Mesendoderm (in vitro differentiated cells): ENCODE measurements around the gene PLAC9.

Source experiments
- DNase-seq: peaks from one replicate; pipeline ENCODE4 v3.0.0; 2013
- H2AK5ac ChIP-seq: 2 replicates; pipeline ENCODE4 v1.6.1; 2013; ENCODE audit warnings: low read length, inconsistent platforms
- H2BK120ac ChIP-seq: 2 replicates; pipeline ENCODE4 v1.6.1; 2013; ENCODE audit warnings: low read depth, mild to moderate bottlenecking, low read length, moderate library complexity, mixed read lengths
- H2BK15ac ChIP-seq: replicated peaks from 2 replicates; pipeline ENCODE4 v1.6.1; 2013; ENCODE audit warnings: low read depth, mild to moderate bottlenecking, moderate library complexity
- H2BK5ac ChIP-seq: 2 replicates; pipeline ENCODE4 v1.6.1; 2013; ENCODE audit warnings: low read length, inconsistent platforms
- H3K18ac ChIP-seq: 2 replicates; pipeline ENCODE4 v1.6.1; 2013; ENCODE audit warnings: mild to moderate bottlenecking, low read length, mixed read lengths
- H3K23ac ChIP-seq: one replicate; pipeline ENCODE4 v1.6.1; 2013; ENCODE audit warnings: low read length
- H3K27ac ChIP-seq: 2 replicates; pipeline ENCODE4 v1.5.1; 2013; ENCODE audit warnings: low read depth, mild to moderate bottlenecking, inconsistent platforms, low read length, moderate library complexity
- H3K27me3 ChIP-seq: 2 replicates; pipeline ENCODE4 v1.6.1; 2013; ENCODE audit warnings: low read length, control low read depth, mild to moderate bottlenecking, inconsistent platforms; ENCODE audit not compliant: insufficient read depth, poor library complexity
- H3K36me3 ChIP-seq: 2 replicates; pipeline ENCODE4 v1.6.1; 2013; ENCODE audit warnings: low read length, inconsistent platforms; ENCODE audit not compliant: control insufficient read depth, insufficient read depth
- H3K4ac ChIP-seq: one replicate; pipeline ENCODE4 v1.6.1; 2013; ENCODE audit warnings: low read depth, mild to moderate bottlenecking, low read length, moderate library complexity
- H3K4me1 ChIP-seq: 2 replicates; pipeline ENCODE4 v1.6.1; 2013; ENCODE audit warnings: low read depth, low read length, inconsistent platforms; ENCODE audit not compliant: control insufficient read depth
- H3K4me2 ChIP-seq: 2 replicates; pipeline ENCODE4 v1.6.1; 2013; ENCODE audit warnings: low read length
- H3K4me3 ChIP-seq: 2 replicates; pipeline ENCODE4 v1.5.1; 2013; ENCODE audit warnings: mild to moderate bottlenecking, low read length
- H3K56ac ChIP-seq: one replicate; pipeline ENCODE4 v1.6.1; 2013; ENCODE audit warnings: low read length
- H3K79me1 ChIP-seq: 2 replicates; pipeline ENCODE4 v1.6.1; 2013; ENCODE audit warnings: low read length, inconsistent platforms
- H3K79me2 ChIP-seq: 2 replicates; pipeline ENCODE4 v1.6.1; 2013; ENCODE audit warnings: mild to moderate bottlenecking, low read length; ENCODE audit not compliant: control insufficient read depth, insufficient read depth
- H3K9ac ChIP-seq: 2 replicates; pipeline ENCODE4 v1.6.1; 2013; ENCODE audit warnings: low read length, inconsistent platforms
- H4K5ac ChIP-seq: one replicate; pipeline ENCODE4 v1.6.1; 2013; ENCODE audit warnings: low read length
- H4K8ac ChIP-seq: one replicate; pipeline ENCODE4 v1.6.1; 2013; ENCODE audit warnings: low read depth, mild to moderate bottlenecking, control low read depth, low read length, moderate library complexity
- WGBS: extraction: QIAGEN DNeasy Blood & Tissue Kit; methylation state at CpG from one replicate; pipeline ENCODE4 v1.1.7; 2013; ENCODE audit warnings: low lambda C conversion rate, missing lambda C conversion rate; ENCODE audit not compliant: insufficient coverage; ENCODE audit errors: extremely low coverage; 5-methylcytosine and 5-hydroxymethylcytosine counted together

PLAC9 gene

DNA sequence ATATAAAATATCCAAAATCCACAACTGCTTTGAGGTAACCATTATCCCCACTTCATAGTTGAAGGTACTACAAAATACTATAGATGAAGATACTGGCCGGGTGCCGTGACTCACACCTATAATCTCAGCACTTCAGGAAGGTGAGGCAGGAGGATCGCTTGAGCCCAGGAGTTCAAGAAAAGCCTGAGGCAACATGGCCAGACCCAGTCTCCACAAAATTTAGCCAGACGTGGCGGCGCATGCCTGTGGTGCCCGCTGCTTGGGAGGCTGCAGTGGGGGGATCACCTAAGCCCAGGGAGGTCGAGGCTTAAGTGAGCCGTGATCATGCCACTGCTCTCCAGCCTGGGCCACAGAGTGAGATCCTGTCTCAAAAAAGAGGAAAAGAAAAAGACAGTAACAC lies 32.4 kb upstream of the PLAC9 start:
- Histone ChIP-seq H3K4ac (no peak overlapping the region), H3K36me3 (no peaks in the 10 kb centered on the region), H3K4me1 (no peaks in the 10 kb centered on the region), H3K9ac (no peak overlapping the region), H3K4me2 (no peak overlapping the region), H3K27ac (no peak overlapping the region), H3K79me1 (no peaks in the 10 kb centered on the region), H4K8ac (no peak overlapping the region), H2AK5ac (no peak overlapping the region), H3K4me3 (no peak overlapping the region), H3K56ac (no peak overlapping the region), H3K23ac (no peak overlapping the region), H2BK120ac (no peak overlapping the region), H3K79me2 (no peaks in the 10 kb centered on the region), H2BK15ac (no peak overlapping the region), H3K18ac (no peak overlapping the region), H4K5ac (no peak overlapping the region), H2BK5ac (no peak overlapping the region), H3K27me3 (no peaks in the 10 kb centered on the region)
- WGBS: no CpG with 5 or more reads among the region's 9 CpGs
- DNase-seq: no peak

DNA sequence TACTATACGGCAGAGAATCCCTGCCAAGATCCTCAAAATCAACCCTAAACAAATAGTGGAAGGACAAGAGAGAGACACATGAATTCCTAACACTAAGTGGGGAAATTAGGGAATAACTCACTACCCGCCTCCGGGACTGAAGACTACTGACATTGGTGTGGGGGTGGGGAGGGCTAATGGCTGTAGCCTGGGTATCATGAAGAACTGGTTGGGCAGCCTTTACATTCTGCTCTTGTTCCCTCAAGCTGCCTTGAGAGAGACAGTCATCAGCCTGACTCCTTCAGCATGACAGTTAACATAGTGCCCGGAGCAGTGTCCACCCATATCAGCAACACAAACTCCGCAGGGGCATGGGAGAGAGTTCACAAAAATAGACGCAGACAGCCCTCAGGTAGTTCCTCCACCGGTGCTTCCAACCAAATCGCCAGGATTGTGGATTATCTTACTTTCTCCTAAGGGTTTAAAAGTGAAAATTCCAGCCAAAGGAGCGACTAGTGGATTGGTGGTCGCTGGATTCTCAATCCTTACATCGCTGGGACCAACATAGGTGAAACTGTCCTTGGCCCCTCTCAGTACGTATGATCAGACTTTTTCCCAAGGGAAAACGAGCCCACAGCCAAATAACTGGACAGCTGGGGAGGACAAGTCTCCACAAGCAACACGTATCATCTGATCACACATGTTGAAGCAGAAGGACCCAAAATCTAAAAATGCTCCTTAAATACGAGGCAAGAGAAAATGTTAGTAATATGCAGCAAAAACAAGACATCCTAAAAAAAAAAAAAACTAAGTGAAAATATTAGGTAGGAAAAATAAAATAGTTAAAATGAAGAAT lies 31.5 kb upstream of the PLAC9 start:
- DNase-seq: peak; percentile 37
- H3K79me1 ChIP-seq: no peaks in the 10 kb centered on the region
- no peak overlapping the region for H3K4me2 ChIP-seq
- no peak overlapping the region for H3K18ac ChIP-seq
- H3K4ac ChIP-seq: no peak overlapping the region
- no peaks in the 10 kb centered on the region for H3K4me1 ChIP-seq
- no peaks in the 10 kb centered on the region for H3K27me3 ChIP-seq
- no peak overlapping the region for H2AK5ac ChIP-seq
- H3K79me2 ChIP-seq: no peaks in the 10 kb centered on the region
- H3K23ac ChIP-seq: no peak overlapping the region
- H2BK120ac ChIP-seq: no peak overlapping the region
- H3K56ac ChIP-seq: no peak overlapping the region
- H4K8ac ChIP-seq: no peak overlapping the region
- no CpG with 5 or more reads among the region's 15 CpGs for WGBS
- no peaks in the 10 kb centered on the region for H3K36me3 ChIP-seq
- no peak overlapping the region for H4K5ac ChIP-seq
- H3K4me3 ChIP-seq: no peak overlapping the region
- H2BK15ac ChIP-seq: no peak overlapping the region
- no peak overlapping the region for H3K27ac ChIP-seq
- no peak overlapping the region for H2BK5ac ChIP-seq
- no peak overlapping the region for H3K9ac ChIP-seq

DNA sequence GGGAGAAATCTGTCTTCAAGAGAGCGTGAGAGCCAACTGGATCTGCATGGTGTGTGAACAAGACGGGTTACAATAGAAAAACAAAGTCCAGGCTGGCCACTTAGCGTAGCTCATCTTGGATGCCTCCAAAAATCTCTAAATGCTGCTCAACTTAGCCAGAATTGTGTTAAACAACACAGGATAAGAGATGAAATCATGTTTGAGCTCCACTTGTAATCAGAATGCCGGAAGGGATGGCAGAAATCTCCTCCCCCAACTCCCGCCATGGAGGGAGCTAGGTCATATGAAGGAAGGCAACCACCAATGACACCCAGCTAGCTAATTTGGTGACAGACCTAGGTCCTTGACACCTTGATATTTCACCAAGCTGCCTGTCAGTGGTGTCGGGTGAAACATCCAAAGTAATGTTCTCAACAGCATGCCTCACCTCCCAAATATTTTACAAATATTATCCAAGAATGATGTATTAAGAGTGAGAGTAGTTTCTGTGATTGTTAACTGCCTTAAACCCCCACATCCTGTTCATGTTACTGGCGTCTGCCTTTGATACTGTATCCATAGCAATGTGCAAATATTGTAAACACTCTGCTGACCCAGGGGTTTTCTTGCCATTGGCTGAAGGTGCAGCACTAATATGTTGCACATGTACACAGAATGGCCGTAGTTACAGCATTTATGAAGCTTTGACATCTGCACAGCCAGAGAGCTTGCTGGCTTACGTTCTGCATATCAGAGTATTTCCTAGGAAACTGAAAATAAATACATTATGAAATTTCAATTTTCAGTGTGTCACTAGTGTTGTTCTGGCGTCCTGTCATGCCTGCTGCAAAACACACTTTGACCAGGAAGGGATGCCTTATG lies 28.2 kb upstream of the PLAC9 start:
- Histone ChIP-seq H3K56ac (no peak overlapping the region), H3K4me2 (no peak overlapping the region), H2AK5ac (no peak overlapping the region), H3K27me3 (no peaks in the 10 kb centered on the region), H3K4ac (no peak overlapping the region), H3K4me1 (no peaks in the 10 kb centered on the region), H3K79me1 (no peaks in the 10 kb centered on the region), H3K4me3 (no peak overlapping the region), H3K23ac (no peak overlapping the region), H3K36me3 (no peaks in the 10 kb centered on the region), H2BK15ac (no peak overlapping the region), H2BK120ac (no peak overlapping the region), H2BK5ac (no peak overlapping the region), H4K5ac (no peak overlapping the region), H3K18ac (no peak overlapping the region), H3K79me2 (no peaks in the 10 kb centered on the region), H4K8ac (no peak overlapping the region), H3K27ac (no peak overlapping the region), H3K9ac (no peak overlapping the region)
- WGBS: no CpG with 5 or more reads among the region's 10 CpGs
- peak; percentile 25 for DNase-seq

DNA sequence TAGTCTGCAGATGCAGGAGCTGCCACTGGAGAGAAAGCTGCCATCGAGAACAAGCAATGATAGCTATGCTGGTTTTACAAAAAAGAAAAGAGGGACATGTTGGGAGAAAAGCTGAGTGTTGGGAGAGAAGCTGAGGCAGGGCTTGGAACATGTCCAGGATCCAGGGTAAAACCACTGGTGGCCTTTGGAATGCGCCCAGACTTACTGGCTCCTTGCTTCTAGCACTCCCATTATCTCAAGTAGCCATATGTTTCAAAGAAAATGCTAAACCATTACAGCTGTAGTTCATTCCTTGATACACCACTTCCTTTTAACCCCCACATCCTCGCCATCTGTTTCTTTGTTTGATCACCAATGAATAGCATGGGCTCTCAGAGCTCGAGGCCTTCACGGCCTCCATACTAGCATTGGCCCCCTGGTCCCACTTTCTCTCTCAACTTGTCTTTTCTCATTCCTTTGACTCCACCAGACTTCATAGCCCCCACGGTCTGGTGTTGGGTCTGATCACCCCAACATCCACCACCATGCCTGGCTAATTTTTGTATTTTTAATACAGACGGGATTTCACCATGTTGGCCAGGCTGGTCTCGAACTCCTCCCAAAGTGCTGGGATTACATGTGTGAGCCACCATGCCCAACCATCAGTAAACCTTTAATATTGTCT lies 23.8 kb upstream of the PLAC9 start:
- Histone ChIP-seq H2BK5ac (no peak overlapping the region), H4K5ac (no peak overlapping the region), H3K4me1 (no peaks in the 10 kb centered on the region), H3K18ac (no peak overlapping the region), H2BK15ac (no peak overlapping the region), H3K27ac (no peak overlapping the region), H3K79me1 (no peaks in the 10 kb centered on the region), H2AK5ac (no peak overlapping the region), H3K4me2 (no peak overlapping the region), H3K4ac (no peak overlapping the region), H3K23ac (no peak overlapping the region), H3K27me3 (no peaks in the 10 kb centered on the region), H3K4me3 (no peak overlapping the region), H4K8ac (no peak overlapping the region), H2BK120ac (no peak overlapping the region), H3K9ac (no peak overlapping the region), H3K36me3 (no peaks in the 10 kb centered on the region), H3K56ac (no peak overlapping the region), H3K79me2 (no peaks in the 10 kb centered on the region)
- DNase-seq: peak; percentile 21
- WGBS: no CpG with 5 or more reads among the region's 8 CpGs

DNA sequence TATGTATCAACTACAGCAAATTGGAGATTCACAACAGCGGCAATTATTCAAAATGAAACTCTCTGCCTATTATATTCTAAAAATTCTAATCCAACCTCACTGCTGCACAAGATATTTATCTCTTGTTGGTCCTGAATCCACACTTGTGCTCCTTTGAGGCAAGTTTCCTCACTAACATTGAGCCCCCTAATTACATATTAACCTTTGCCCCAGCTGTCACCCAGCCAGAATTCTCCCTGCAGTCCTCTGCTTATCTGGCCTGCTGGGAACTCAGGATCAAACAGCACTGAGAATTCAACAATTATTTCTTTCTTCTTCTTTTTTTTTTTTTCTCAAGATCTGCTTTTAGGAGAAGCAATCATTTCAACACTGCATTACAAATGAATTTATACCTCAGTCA lies 21.5 kb upstream of the PLAC9 start:
- H3K4me2 ChIP-seq: no peak overlapping the region
- H3K18ac ChIP-seq: no peak overlapping the region
- H3K79me2 ChIP-seq: no peaks in the 10 kb centered on the region
- no peak overlapping the region for H3K27ac ChIP-seq
- DNase-seq: no peak
- no peak overlapping the region for H2AK5ac ChIP-seq
- H4K8ac ChIP-seq: no peak overlapping the region
- H3K4me1 ChIP-seq: no peaks in the 10 kb centered on the region
- no peaks in the 10 kb centered on the region for H3K27me3 ChIP-seq
- no peaks in the 10 kb centered on the region for H3K36me3 ChIP-seq
- WGBS: no CpG with 5 or more reads among the region's 1 CpG
- no peak overlapping the region for H2BK120ac ChIP-seq
- no peak overlapping the region for H3K56ac ChIP-seq
- no peak overlapping the region for H3K9ac ChIP-seq
- H4K5ac ChIP-seq: no peak overlapping the region
- H3K79me1 ChIP-seq: no peaks in the 10 kb centered on the region
- H3K4ac ChIP-seq: no peak overlapping the region
- no peak overlapping the region for H2BK5ac ChIP-seq
- no peak overlapping the region for H2BK15ac ChIP-seq
- H3K4me3 ChIP-seq: no peak overlapping the region
- no peak overlapping the region for H3K23ac ChIP-seq
